HT1080 (cell line): ENCODE data around the gene BTBD9. TPM values are rescaled to one million over a fixed set of nuclear protein-coding genes. Genes with fewer than 3 reads are reported as not detected.

Experiments
- DNase-seq: peaks from one replicate; pipeline ENCODE4 v3.0.0-alpha.2; 2015; ENCODE audit warnings: low read depth
- total RNA-seq: library from RNA; depleted of rRNA; stranded (reverse); fragments of >200 nt; shearing (Covaris generic); gene quantifications from 2 replicates; pipeline ENCODE4 v1.2.3, GENCODE V29; 2014

BTBD9 gene
- total RNA-seq, 1 experiment from 2014 or later = 5.5 TPM

- DNase-seq = no peak
Measured at GRCh38 chr6:38212579-38212978, 427.1 kb downstream of the BTBD9 start.

GRCh38 chr6:38212116-38212515 lies 427.6 kb downstream of the BTBD9 start:
- DNase-seq = no peak

GRCh38 chr6:38209371-38210260 lies 430.1 kb downstream of the BTBD9 start:
- no peak for DNase-seq

- no peak for DNase-seq
Measured at GRCh38 chr6:38208028-38208427, 431.7 kb downstream of the BTBD9 start.

GRCh38 chr6:38207375-38207774 lies 432.4 kb downstream of the BTBD9 start:
- no peak for DNase-seq

GRCh38 chr6:38198219-38198618 lies 441.5 kb downstream of the BTBD9 start:
- no peak for DNase-seq

- no peak for DNase-seq
Measured at GRCh38 chr6:38195113-38195635, 444.6 kb downstream of the BTBD9 start.

GRCh38 chr6:38194589-38194988 lies 445.1 kb downstream of the BTBD9 start:
- no peak for DNase-seq

- no peak for DNase-seq
Measured at GRCh38 chr6:38194282-38194572, 445.5 kb downstream of the BTBD9 start.

- no peak for DNase-seq
Measured at GRCh38 chr6:38193481-38194281, 446.0 kb downstream of the BTBD9 start.

GRCh38 chr6:38193051-38193450 lies 446.7 kb downstream of the BTBD9 start:
- DNase-seq = no peak

- DNase-seq = no peak
Measured at GRCh38 chr6:38192487-38192886, 447.2 kb downstream of the BTBD9 start.

GRCh38 chr6:38192011-38192410 lies 447.7 kb downstream of the BTBD9 start:
- no peak for DNase-seq

GRCh38 chr6:38191418-38191817 lies 448.3 kb downstream of the BTBD9 start:
- no peak for DNase-seq

- no peak for DNase-seq
Measured at GRCh38 chr6:38188677-38189335, 450.9 kb downstream of the BTBD9 start.

GRCh38 chr6:38187811-38188590 lies 451.7 kb downstream of the BTBD9 start:
- no peak for DNase-seq

- no peak for DNase-seq
Measured at GRCh38 chr6:38187325-38187724, 452.4 kb downstream of the BTBD9 start.

- no peak for DNase-seq
Measured at GRCh38 chr6:38185752-38186151, 454.0 kb downstream of the BTBD9 start.

GRCh38 chr6:38185244-38185643 lies 454.5 kb downstream of the BTBD9 start:
- no peak for DNase-seq

GRCh38 chr6:38184585-38185080 lies 455.1 kb downstream of the BTBD9 start:
- DNase-seq = no peak
